ENCODE data around the gene UBE2H.

GRCh38 chr7:129955993-129956543 lies 3.3 kb upstream of the UBE2H start:
- no peak for TF ChIP-seq CTCF (IDR thresholded peaks at IDR 0.05)
- TF ChIP-seq POLR2A (IDR thresholded peaks at IDR 0.05), result no peak
- no peak for TF ChIP-seq EP300 (IDR thresholded peaks at IDR 0.05)

All from stomach (tissue), 4 donors.